SU-DHL-6 (cell line): Measurements from ENCODE around the gene RAP1A.

ENCODE experiments used
- H2AFZ ChIP-seq: fragments of 200-600 bp; sonication (generic); 2 replicates; pipeline ENCODE4 v1.6.1; 2014; ENCODE audit warnings: low read depth, mild to moderate bottlenecking, moderate library complexity, mixed read lengths, antibody characterized with exemption, low read length; ENCODE audit not compliant: severe bottlenecking
- H3F3A ChIP-seq: fragments of 200-600 bp; shearing (Covaris generic); 2 replicates; pipeline ENCODE4 v1.6.0; 2016; ENCODE audit warnings: antibody characterized with exemption, mild to moderate bottlenecking; ENCODE audit not compliant: insufficient read depth
- H3K27ac ChIP-seq: fragments of 200-600 bp; sonication (generic); 2 replicates; pipeline ENCODE4 v1.5.1; 2016; ENCODE audit warnings: low read depth, mild to moderate bottlenecking, low read length, moderate library complexity, mixed read lengths
- H3K27me3 ChIP-seq: fragments of 200-600 bp; sonication (generic), shearing (Covaris generic); 2 replicates; pipeline ENCODE4 v1.6.0; 2014; ENCODE audit warnings: mild to moderate bottlenecking, low read length
- H3K36me3 ChIP-seq: fragments of 200-600 bp; sonication (generic); 2 replicates; pipeline ENCODE4 v1.6.1; 2014; ENCODE audit warnings: mild to moderate bottlenecking, low read length, mixed read lengths
- H3K4me2 ChIP-seq: fragments of 300-600, 200-600 bp; shearing (Covaris generic), sonication (generic); 2 replicates; pipeline ENCODE4 v1.6.0; 2014; ENCODE audit warnings: low read length, low read depth, mild to moderate bottlenecking; ENCODE audit not compliant: poor library complexity, severe bottlenecking
- H3K4me3 ChIP-seq: fragments of 200-600 bp; sonication (generic); 2 replicates; pipeline ENCODE4 v1.5.1; 2014; ENCODE audit warnings: antibody characterized with exemption, low read length, mild to moderate bottlenecking, mixed read lengths; ENCODE audit not compliant: insufficient read depth, poor library complexity, severe bottlenecking
- H3K79me2 ChIP-seq: fragments of 200-600 bp; sonication (generic); 2 replicates; pipeline ENCODE4 v1.6.1; 2014; ENCODE audit warnings: mild to moderate bottlenecking, low read length, moderate library complexity; ENCODE audit not compliant: insufficient read depth
- H3K9ac ChIP-seq: fragments of 200-600 bp; sonication (generic); 2 replicates; pipeline ENCODE4 v1.7.0; 2014; ENCODE audit warnings: mild to moderate bottlenecking, low read length
- H3K9me2 ChIP-seq: fragments of 200-600 bp; sonication (generic); replicated peaks from 2 replicates; pipeline ENCODE4 v1.6.1; 2014; ENCODE audit warnings: low read length; ENCODE audit not compliant: insufficient read depth
- H3K9me3 ChIP-seq: fragments of 200-600 bp; sonication (generic); 2 replicates; pipeline ENCODE4 v1.6.1; 2014; ENCODE audit warnings: low read length, mixed read lengths; ENCODE audit not compliant: insufficient read depth
- H4K20me1 ChIP-seq: fragments of 200-600 bp; sonication (generic); 2 replicates; pipeline ENCODE4 v1.6.1; 2014; ENCODE audit warnings: low read depth, mild to moderate bottlenecking, antibody characterized with exemption, low read length, moderate library complexity, mixed read lengths
- EZH2phosphoT487 ChIP-seq: fragments of 200-600 bp; sonication (generic), shearing (Covaris generic); conservative IDR thresholded peaks from 2 replicates; pipeline ENCODE4 v1.6.1; 2018; ENCODE audit warnings: mild to moderate bottlenecking, antibody characterized with exemption, low read length, moderate library complexity, mixed read lengths
- TF ChIP-seq, protein P1 (sequence below): fragments of 200-600 bp; sonication (generic); IDR thresholded peaks from one replicate; pipeline ENCODE4 v1.5.1; 2017; ENCODE audit warnings: antibody characterized with exemption, mild to moderate bottlenecking, low read length, moderate library complexity; ENCODE audit not compliant: insufficient read depth, poor library complexity, severe bottlenecking

RAP1A gene

DNA sequence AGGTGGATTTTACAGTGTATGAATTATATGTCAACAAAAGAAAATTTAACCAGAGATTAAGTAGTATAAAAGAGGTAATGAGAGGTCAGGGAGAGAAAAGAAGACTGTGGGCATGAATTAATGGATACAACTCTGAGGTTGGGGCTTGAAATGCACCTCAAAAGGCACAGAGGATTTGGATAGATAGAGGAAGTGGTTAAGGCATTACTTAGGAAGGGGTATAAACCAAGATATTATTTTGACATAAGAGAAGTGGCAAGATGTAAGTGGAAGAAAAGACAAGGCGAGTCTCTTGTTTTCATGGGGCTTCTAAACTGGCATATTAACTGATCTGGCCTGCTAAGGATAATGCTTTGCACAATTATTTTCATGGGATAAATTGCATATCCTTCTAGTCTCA, 34.1 kb downstream of the RAP1A start:
- no peaks in the 10 kb centered on the region for H3K27me3 ChIP-seq
- H4K20me1 ChIP-seq = peaks cover 7% of the 10 kb centered on the region
- H3K4me3 ChIP-seq = no peak overlapping the region
- no peak overlapping the region for H2AFZ ChIP-seq
- TF ChIP-seq EZH2phosphoT487 = no peak
- TF ChIP-seq, protein P1, sequence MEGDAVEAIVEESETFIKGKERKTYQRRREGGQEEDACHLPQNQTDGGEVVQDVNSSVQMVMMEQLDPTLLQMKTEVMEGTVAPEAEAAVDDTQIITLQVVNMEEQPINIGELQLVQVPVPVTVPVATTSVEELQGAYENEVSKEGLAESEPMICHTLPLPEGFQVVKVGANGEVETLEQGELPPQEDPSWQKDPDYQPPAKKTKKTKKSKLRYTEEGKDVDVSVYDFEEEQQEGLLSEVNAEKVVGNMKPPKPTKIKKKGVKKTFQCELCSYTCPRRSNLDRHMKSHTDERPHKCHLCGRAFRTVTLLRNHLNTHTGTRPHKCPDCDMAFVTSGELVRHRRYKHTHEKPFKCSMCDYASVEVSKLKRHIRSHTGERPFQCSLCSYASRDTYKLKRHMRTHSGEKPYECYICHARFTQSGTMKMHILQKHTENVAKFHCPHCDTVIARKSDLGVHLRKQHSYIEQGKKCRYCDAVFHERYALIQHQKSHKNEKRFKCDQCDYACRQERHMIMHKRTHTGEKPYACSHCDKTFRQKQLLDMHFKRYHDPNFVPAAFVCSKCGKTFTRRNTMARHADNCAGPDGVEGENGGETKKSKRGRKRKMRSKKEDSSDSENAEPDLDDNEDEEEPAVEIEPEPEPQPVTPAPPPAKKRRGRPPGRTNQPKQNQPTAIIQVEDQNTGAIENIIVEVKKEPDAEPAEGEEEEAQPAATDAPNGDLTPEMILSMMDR = no peak
- no peaks in the 10 kb centered on the region for H3K9me2 ChIP-seq
- no peak overlapping the region for H3K27ac ChIP-seq
- H3K4me2 ChIP-seq = no peak overlapping the region
- peaks cover 94% of the 10 kb centered on the region for H3K79me2 ChIP-seq
- H3K36me3 ChIP-seq = no peaks in the 10 kb centered on the region
- H3F3A ChIP-seq = peaks cover 32% of the 10 kb centered on the region
- H3K9me3 ChIP-seq = no peaks in the 10 kb centered on the region
- no peak overlapping the region for H3K9ac ChIP-seq

DNA sequence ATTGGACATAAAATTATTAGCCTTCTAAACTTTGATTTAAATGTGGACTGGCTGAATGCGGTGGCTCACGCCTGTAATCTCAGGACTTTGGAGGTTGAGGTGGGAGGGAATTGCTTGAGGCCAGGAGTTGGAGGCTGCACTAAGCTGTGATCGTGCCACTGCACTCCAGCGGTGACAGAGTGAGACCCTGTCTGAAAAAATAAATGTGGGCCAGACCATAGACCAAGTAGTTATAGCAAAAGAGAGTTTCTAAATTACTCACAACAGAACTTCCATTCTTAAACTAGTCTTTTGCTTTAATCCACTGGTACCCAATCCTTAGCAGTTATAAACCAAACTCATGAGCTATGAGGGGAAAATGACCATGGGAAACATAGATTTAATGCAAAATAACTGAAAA, 35.2 kb downstream of the RAP1A start:
- no peak for TF ChIP-seq EZH2phosphoT487
- TF ChIP-seq, protein P1 = no peak
- no peaks in the 10 kb centered on the region for H3K27me3 ChIP-seq
- H3K79me2 ChIP-seq = peaks cover 94% of the 10 kb centered on the region
- H3K4me2 ChIP-seq = no peak overlapping the region
- H4K20me1 ChIP-seq = peaks cover 18% of the 10 kb centered on the region
- H2AFZ ChIP-seq = no peak overlapping the region
- H3K9me2 ChIP-seq = no peaks in the 10 kb centered on the region
- H3F3A ChIP-seq = peaks cover 32% of the 10 kb centered on the region
- H3K4me3 ChIP-seq = no peak overlapping the region
- no peak overlapping the region for H3K9ac ChIP-seq
- H3K27ac ChIP-seq = no peak overlapping the region
- H3K9me3 ChIP-seq = no peaks in the 10 kb centered on the region
- H3K36me3 ChIP-seq = no peaks in the 10 kb centered on the region

DNA sequence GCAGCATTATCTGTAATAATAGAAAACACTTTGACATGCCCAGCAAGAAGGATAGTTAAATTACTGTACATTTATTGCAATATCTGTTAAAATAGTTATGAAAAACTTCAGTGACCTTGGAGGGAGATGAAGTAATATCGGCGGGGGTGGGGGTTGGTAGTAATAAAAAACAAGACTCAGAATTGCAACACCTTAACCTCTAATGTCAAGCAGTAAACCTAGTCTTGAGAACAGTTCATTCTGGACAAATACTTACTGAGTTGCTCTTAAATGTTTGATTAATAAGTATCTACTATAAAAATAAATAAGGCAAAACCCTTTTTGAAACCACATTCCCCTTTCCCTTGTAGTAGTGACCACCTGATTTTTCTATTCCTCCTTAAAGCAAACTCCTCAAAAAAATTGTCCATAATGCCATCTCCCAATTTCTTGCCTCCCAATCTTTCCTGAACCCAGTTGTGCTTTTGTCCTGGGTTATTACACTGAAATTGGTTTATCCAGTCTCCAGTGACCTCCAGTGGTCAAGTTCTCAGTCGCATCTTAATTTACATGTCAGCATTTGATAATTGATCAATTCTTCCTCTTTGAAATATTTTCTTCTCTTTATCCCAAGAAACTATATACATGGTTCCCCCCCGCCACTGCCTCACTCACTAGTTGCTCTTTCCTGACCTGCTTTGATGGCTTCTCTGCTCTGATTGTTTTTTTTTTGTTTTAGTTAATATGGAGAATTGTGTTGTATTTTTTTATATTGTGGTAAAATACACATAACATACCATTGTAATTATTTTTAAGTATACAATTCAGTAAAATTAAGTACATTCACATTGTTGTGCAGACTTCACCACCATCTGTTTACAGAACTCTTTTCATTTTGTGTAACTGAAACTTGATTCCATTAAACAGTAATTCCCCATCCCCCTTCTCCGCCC, 36.8 kb downstream of the RAP1A start:
- no peak overlapping the region for H2AFZ ChIP-seq
- H3K4me2 ChIP-seq = no peak overlapping the region
- H3K4me3 ChIP-seq = no peak overlapping the region
- no peaks in the 10 kb centered on the region for H3K36me3 ChIP-seq
- H3K27ac ChIP-seq = no peak overlapping the region
- no peak for TF ChIP-seq EZH2phosphoT487
- TF ChIP-seq, protein P1 = peak; percentile 20
- H3K9me3 ChIP-seq = no peaks in the 10 kb centered on the region
- H3K9ac ChIP-seq = no peak overlapping the region
- H3K79me2 ChIP-seq = peaks cover 95% of the 10 kb centered on the region
- no peaks in the 10 kb centered on the region for H3K27me3 ChIP-seq
- H3F3A ChIP-seq = peaks cover 27% of the 10 kb centered on the region
- H3K9me2 ChIP-seq = no peaks in the 10 kb centered on the region
- H4K20me1 ChIP-seq = peaks cover 19% of the 10 kb centered on the region
